Prostate gland (tissue), 2 donors: Measurements from ENCODE around the gene GDF11. TPM values are rescaled to one million over a fixed set of nuclear protein-coding genes. Genes with fewer than 3 reads are reported as not detected.
A peak's percentile ranks its signal among the peaks of the same experiment; 100 is the strongest.

Source experiments
- DNase-seq: peaks from one replicate; pipeline ENCODE4 v3.0.0-alpha.2; 2019; ENCODE audit warnings: low spot score
- H3K27ac ChIP-seq, 2 donors: fragments of 200-600 bp; sonication (generic); 2 replicates each; pipeline ENCODE4 v1.5.1; 2017 to 2019
- H3K27me3 ChIP-seq: fragments of 200-600 bp; sonication (generic); replicated peaks from 2 replicates; pipeline ENCODE4 v1.5.1; 2019; ENCODE audit not compliant: insufficient read depth
- H3K36me3 ChIP-seq, 2 donors: fragments of 200-600 bp; sonication (generic); 1 replicate in 1 of 2; 2 replicates in 1 of 2; pipeline versions ENCODE4 v1.5.1 to v1.8.1; 2017 to 2019
- H3K4me1 ChIP-seq: fragments of 200-600 bp; sonication (generic); replicated peaks from 2 replicates; pipeline ENCODE4 v1.5.1; 2019
- H3K4me3 ChIP-seq, 2 donors: fragments of 200-600 bp; sonication (generic); 2 replicates each; pipeline ENCODE4 v1.5.1; 2017 to 2019
- H3K9me3 ChIP-seq: fragments of 200-600 bp; sonication (generic); 2 replicates; pipeline ENCODE4 v1.5.1; 2017
- POLR2A ChIP-seq: fragments of 450-650 bp; IDR thresholded peaks from one replicate; pipeline ENCODE4 v1.6.1; 2016; ENCODE audit warnings: antibody characterized with exemption, mild to moderate bottlenecking
- POLR2AphosphoS5 ChIP-seq: sonication (generic); formaldehyde crosslinking; IDR thresholded peaks from one replicate; pipeline ENCODE4 v1.6.1; 2017; ENCODE audit warnings: antibody characterized with exemption
- WGBS: methylation state at CpG from one replicate; pipeline ENCODE4 v1.1.5; 2018; 5-methylcytosine and 5-hydroxymethylcytosine counted together
- intact Hi-C: fragments of 100-400 bp; cut with DNase I; formaldehyde crosslinking; loops from one replicate; pipeline ENCODE4 v1.14.2; 2022
- total RNA-seq, 2 donors: library from RNA; depleted of rRNA; stranded (reverse); fragments of >200 nt; gene quantifications; one replicate each; pipeline ENCODE4 v1.1.0, GENCODE V29; 2016
- TF ChIP-seq, protein P1 (sequence below), 4 experiments: fragments of 200-600 bp in 2 of 4; fragments of 450-650 bp in 2 of 4; sonication (generic) in 2 of 4; IDR thresholded peaks; 1 replicate in 3 of 4; 2 replicates in 1 of 4; pipeline ENCODE4 v1.5.1; 2016 to 2019; ENCODE audit warnings: antibody characterized with exemption in 4 of 4, mild to moderate bottlenecking in 2 of 4, moderate library complexity in 2 of 4

GDF11 gene
- total RNA-seq, 2 donors from 2014 or later = 4.1 to 10.3 TPM

DNA sequence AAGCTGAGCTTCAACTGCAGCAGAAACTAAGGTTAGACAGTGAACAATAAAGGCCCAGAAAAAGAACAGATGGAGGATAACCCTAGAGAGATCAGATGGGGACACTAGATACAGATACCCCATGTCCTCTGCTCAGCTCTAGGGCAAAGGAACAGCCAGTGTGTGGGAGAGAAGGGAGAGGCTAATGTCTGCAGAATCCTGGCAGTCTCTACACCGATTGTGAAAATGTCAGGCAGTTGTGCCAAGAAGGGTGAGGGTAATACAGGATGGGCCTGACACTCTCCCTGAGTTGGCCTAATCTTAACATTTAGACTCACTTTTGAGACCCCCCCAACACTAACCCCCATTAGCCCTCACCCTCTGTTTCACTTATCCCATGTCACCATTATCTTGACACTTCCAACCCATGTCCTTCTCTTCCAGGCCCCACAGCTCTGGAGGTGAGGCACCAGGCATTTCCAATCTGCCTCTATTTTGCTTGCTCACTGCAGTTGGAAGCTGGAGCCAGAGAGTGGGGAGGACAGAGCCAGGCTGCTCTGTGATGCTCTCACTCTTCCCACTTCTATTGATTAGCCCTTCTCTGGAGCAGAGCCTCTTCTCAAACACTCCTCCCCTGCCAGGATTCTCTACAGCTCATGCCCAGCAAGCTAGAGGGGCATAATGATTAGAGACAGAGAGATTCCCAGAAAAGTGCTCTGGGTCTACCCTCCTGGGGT lies 30.1 kb upstream of the GDF11 start:
- Histone ChIP-seq H3K9me3 (no peaks in the 10 kb centered on the region), H3K27me3 (no peaks in the 10 kb centered on the region), H3K4me3 (no peak overlapping the region), H3K27ac (no peak overlapping the region), H3K36me3 (no peaks in the 10 kb centered on the region), H3K4me1 (peaks cover 12% of the 10 kb centered on the region)
- intact Hi-C loops = no loop called here
- TF ChIP-seq, protein P1, sequence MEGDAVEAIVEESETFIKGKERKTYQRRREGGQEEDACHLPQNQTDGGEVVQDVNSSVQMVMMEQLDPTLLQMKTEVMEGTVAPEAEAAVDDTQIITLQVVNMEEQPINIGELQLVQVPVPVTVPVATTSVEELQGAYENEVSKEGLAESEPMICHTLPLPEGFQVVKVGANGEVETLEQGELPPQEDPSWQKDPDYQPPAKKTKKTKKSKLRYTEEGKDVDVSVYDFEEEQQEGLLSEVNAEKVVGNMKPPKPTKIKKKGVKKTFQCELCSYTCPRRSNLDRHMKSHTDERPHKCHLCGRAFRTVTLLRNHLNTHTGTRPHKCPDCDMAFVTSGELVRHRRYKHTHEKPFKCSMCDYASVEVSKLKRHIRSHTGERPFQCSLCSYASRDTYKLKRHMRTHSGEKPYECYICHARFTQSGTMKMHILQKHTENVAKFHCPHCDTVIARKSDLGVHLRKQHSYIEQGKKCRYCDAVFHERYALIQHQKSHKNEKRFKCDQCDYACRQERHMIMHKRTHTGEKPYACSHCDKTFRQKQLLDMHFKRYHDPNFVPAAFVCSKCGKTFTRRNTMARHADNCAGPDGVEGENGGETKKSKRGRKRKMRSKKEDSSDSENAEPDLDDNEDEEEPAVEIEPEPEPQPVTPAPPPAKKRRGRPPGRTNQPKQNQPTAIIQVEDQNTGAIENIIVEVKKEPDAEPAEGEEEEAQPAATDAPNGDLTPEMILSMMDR (IDR thresholded peaks at IDR 0.05) = no peak
- TF ChIP-seq POLR2A (no peak), POLR2AphosphoS5 (no peak)
- 56% methylated on average over 1 of the region's 1 CpG for WGBS
- DNase-seq = no peak

DNA sequence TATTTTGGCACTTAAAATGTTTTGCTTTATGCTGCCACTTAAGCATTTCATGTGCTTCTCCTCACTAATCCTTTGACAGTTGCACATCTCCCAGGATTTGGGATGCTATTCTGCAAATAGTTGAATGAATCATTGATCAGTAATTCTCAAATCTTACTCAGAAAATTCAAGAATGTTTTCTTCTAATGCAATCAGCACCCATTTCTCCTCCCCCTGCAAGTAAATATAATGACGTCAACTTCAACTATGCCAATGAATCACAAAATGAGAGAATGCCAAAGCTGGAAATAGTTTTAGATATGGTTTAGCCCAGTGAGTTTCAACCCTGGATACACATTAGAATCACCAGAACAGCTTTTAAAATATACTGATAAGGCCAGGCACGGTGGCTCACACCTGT lies 29.2 kb upstream of the GDF11 start:
- Histone ChIP-seq H3K27me3 (no peaks in the 10 kb centered on the region), H3K9me3 (no peaks in the 10 kb centered on the region), H3K4me1 (peaks cover 12% of the 10 kb centered on the region), H3K36me3 (no peaks in the 10 kb centered on the region), H3K27ac (no peak overlapping the region), H3K4me3 (no peak overlapping the region)
- WGBS = 68% methylated on average over 2 of the region's 2 CpGs
- TF ChIP-seq, protein P1 (IDR thresholded peaks at IDR 0.05) = no peak
- no peak for TF ChIP-seq POLR2A
- no peak for TF ChIP-seq POLR2AphosphoS5
- no peak for DNase-seq
- intact Hi-C loops = no loop called here

DNA sequence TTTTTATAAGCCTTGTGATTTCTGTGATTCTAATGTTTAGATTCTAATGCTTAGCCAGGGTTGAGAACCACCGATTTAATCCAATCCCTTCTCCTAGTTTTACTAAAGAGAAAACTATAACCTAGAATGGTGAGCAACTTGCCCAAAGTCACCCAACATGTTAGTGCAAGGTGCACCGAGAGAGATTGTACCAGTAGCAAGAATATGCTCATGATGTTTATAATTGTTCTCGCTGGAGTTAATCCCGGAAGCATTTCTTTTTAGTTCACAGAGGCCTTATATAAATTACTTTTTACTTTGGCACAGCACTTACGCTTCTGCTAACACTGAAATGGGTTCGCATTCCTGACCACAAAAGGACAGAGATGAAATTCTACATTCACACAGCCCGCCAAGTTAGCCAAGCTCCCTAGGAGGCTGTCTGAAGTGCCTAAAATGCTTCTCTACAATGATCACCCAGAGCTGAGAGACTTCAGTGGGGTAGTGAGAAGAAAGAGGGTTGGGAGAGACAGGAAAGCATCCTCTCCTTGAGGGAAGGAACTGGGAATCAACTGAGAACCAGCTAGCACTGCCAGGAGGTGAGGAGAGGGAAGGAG lies 27.7 kb upstream of the GDF11 start:
- Histone ChIP-seq H3K9me3 (no peaks in the 10 kb centered on the region), H3K36me3 (no peaks in the 10 kb centered on the region), H3K27me3 (no peaks in the 10 kb centered on the region), H3K4me3 (peak overlapping the region; percentile 77 to 80), H3K4me1 (peaks cover 12% of the 10 kb centered on the region), H3K27ac (peak overlapping the region; percentile 91 to 93)
- no peak for DNase-seq
- intact Hi-C loops = no loop called here
- TF ChIP-seq POLR2A = no peak
- TF ChIP-seq POLR2AphosphoS5 = no peak
- TF ChIP-seq, protein P1 (IDR thresholded peaks at IDR 0.05) = no peak
- 46% methylated on average over 7 of the region's 7 CpGs for WGBS

DNA sequence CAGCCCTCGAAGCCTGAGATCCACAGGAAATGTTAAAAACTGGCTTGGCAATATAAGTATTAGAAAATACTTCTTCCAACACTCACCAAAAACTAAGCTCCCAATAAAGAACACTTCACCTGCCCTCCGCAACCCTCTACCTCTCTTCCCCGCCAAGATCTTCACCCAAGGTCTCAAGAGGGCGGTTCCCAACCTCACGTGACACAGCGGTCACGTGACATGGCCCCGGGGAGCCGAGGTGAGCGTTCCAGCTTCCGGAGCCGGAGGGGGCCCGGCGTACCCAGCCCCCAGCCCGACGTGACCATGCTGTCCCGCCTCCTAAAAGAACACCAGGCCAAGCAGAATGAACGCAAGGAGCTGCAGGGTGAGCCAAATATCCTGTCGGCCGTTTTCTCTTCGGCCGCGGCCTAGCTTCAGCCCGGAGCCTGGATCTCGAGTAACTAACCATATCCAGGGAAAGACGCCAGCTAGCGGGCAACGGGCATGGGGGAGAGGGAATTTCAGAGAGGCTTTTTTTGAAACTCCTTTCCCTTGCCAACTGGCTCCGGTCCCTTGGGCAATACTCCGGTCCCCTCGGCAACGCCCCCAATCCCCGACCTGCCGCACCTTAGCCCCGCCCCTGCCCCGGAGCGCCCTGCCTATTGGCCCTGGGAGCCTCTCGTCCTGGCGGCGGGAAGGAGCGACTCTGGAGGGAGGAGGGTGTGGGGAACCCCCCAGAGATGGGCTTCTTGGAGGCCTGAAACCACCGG lies 26.9 kb upstream of the GDF11 start, which contains the start of gene BLOC1S1:
TSS of gene BLOC1S1 (plus strand) at position 214 of the 749 bp plus-strand sequence. CDS start at position 220, 6 bp downstream.
- Histone ChIP-seq H3K27ac (peak within 1 kb of the TSS; percentile 91 to 93), H3K9me3 (no peaks in the 10 kb centered on the region), H3K36me3 (no peaks in the 10 kb centered on the region), H3K4me3 (peak within 1 kb of the TSS; percentile 77 to 80), H3K27me3 (no peaks in the 10 kb centered on the region), H3K4me1 (peaks cover 12% of the 10 kb centered on the region)
- TF ChIP-seq POLR2A (peak; percentile 51), POLR2AphosphoS5 (peak; percentile 88)
- TF ChIP-seq, protein P1 (IDR thresholded peaks at IDR 0.05) = peak in 1 of 4 experiments; percentile 38
- peak; percentile 89 for DNase-seq
- WGBS = under 1% methylated on average over 42 of the region's 42 CpGs
- intact Hi-C loops = no loop called here
